HG03558 (cell line): ENCODE data around the gene AGPS.
"Not testable (repeated sequence)": the region's sequence is repeated elsewhere in the genome, so short reads cannot be mapped to it uniquely, and the experiment has no call there.

ENCODE experiments used
- ATAC-seq: cut with Tn5 transposase; IDR thresholded peaks from one replicate; pipeline ENCODE4 v1.9.1; 2021; ENCODE audit warnings: moderate number of reproducible peaks; ENCODE audit not compliant: unreplicated experiment; ENCODE audit errors: extremely low read depth

The AGPS gene

GRCh38 chr2:177545981-177546585 lies 153.5 kb downstream of the AGPS start:
- no peak for ATAC-seq

- peak; percentile 93 for ATAC-seq
Observed at GRCh38 chr2:177547122-177547521, 154.5 kb downstream of the AGPS start.

DNA sequence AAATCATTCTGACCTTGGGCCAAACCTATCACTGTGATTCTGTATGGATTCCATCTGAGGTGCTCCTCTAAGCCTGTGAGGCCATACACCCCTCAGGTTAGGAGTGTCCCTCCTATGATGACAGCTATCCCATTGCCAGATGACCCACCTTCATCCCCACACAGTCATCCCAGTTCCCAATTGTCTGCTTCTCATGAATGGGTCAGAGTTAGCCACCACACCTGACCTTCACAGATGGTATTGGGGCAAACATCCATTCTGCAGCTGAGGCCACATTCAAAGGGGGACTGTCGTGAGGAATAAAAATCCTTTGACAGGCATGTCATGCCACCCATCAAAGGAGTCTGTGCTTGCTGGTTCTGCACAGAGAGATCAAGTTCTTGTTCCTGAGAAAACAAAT lies 155.2 kb downstream of the AGPS start:
- ATAC-seq = no peak

GRCh38 chr2:177548636-177549035 lies 156.1 kb downstream of the AGPS start:
- ATAC-seq = no peak

GRCh38 chr2:177549171-177549570 lies 156.6 kb downstream of the AGPS start:
- no peak for ATAC-seq

DNA sequence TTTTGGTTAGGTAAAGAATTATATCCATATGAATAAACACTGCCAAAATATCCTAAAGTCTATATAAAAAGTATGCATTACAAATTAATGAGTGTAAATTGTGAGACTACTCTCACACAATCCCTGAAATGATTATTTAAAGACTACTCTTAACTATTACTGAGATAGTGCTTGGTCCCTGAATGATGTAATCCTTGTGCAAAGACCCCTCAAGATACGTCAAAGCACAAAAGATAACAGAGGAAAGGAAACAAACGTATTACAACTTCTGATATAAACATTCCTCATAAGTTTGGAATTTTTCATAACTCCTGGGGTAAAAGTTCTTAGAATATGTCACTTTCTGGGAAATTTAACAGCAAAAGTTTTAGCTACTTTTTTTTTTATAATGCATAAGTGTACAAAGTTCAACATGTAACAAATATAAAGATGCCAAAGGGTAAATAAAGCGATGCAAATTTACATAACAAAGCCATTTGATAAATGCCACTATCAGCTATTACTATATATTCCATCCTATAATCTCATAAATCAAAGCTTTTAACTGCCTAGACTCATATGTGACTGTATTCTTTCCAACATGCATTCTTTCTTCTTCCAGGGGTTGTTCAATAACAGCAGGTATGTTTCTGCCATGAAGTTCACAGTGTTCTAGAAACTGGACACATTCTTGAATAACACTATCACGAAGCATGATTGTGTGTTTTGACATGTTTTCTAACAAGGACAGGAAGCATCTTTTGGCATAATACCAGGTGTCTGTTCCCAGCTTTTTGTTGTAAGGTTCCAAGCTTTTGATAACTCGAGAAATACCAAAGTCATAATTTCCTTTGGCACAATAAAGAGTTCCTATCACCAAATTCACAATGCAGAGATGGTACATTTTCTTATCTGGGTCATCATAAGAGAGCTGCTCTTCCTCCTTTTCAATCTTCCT lies 158.0 kb downstream of the AGPS start:
- no peak for ATAC-seq

DNA sequence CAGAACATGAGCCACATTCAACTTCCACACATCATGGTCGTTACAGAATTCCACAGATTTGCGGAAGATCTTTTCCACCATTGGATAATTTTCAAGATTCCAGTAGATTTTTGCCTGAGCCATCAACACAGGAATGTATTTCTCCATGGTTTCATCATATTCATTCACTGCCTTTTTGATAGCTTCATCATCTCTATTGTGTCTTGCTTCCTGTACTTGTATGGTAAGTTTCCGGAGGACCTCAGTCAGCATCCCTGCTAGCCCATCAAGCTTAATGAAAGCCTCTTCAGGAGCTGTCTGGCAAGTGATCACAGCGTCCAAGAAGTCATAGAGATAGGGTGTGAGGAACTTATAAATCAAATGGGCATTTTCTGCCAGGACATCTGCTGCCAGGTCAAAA lies 158.8 kb downstream of the AGPS start:
- not testable (repeated sequence) for ATAC-seq

GRCh38 chr2:177551989-177552421 lies 159.4 kb downstream of the AGPS start:
- ATAC-seq = no peak

GRCh38 chr2:177552422-177553175 lies 160.0 kb downstream of the AGPS start:
- ATAC-seq = peak; percentile 76

- no peak for ATAC-seq
Observed at GRCh38 chr2:177553176-177553884, 160.8 kb downstream of the AGPS start.

GRCh38 chr2:177554365-177554764 lies 161.8 kb downstream of the AGPS start:
- no peak for ATAC-seq

GRCh38 chr2:177556153-177556552 lies 163.6 kb downstream of the AGPS start:
- ATAC-seq = no peak

GRCh38 chr2:177557794-177558193 lies 165.2 kb downstream of the AGPS start:
- no peak for ATAC-seq

GRCh38 chr2:177559638-177560037 lies 167.1 kb downstream of the AGPS start:
- no peak for ATAC-seq

GRCh38 chr2:177568390-177568789 lies 175.8 kb downstream of the AGPS start:
- ATAC-seq = no peak

DNA sequence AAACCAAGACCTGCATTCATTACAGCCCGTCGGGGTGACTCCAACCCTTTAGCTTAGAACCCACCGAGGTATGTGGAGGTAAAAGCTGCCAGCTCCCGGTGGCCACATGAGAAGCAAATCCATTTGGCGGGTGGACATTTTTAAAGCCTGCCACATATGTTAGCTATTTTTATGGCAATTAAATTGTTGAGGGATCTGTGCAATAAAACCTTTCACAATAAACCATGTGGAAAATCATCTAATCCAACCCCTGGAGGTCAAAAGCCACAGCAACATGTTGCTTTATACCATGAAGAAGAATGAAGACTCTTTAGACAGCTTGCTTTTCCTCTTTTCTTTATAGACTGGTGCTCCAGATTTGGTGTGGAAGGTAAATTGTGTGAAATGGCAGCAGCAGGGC lies 176.3 kb downstream of the AGPS start:
- no peak for ATAC-seq

GRCh38 chr2:177572236-177572671 lies 179.7 kb downstream of the AGPS start:
- ATAC-seq = no peak

- ATAC-seq = no peak
Observed at GRCh38 chr2:177573120-177573519, 180.5 kb downstream of the AGPS start.

DNA sequence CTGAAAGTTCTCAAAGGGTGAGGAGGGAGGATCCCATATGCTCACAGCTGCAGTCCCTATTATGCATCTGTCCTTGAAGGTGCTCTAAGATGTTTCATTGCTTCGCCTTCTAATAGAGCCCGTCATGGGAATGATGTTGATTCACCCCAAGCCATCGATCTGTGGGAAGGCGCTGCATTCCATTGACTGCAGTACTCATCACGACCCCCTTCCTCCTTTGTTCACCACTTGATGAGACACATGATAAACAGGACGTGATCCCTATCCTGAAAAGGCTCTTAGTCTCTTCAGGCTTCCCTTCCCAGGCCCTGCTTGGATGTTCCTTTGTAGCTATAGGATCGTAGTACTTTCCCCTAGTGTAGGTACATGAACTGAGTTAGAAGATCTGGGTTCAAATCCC lies 181.8 kb downstream of the AGPS start:
- no peak for ATAC-seq

- ATAC-seq = no peak
Observed at GRCh38 chr2:177575358-177575757, 182.8 kb downstream of the AGPS start.
